Measurements from ENCODE around the gene HCAR3. TPM values are rescaled to one million over a fixed set of nuclear protein-coding genes. Genes with fewer than 3 reads are reported as not detected.
A peak's percentile ranks its signal among the peaks of the same experiment; 100 is the strongest.

Gene HCAR3
- total and polyA plus RNA-seq, 2 of the 13 experiments (the other 11 are each of a cell fraction or from before 2014, with no cell fraction given), result 0.11 to 12.8 TPM

- TF ChIP-seq TRAFD1 (CRISPR knock-in tag; IDR thresholded peaks at IDR 0.05; ENCODE audit: borderline replicate concordance) (no peak), ZNF136 (CRISPR knock-in tag; IDR thresholded peaks at IDR 0.05; ENCODE audit: low read depth) (no peak), CREB3 (CRISPR knock-in tag; IDR thresholded peaks at IDR 0.05) (no peak), NR2F6 (IDR thresholded peaks at IDR 0.05) (peak; percentile 45), NR2F6 (CRISPR knock-in tag; IDR thresholded peaks at IDR 0.05) (peak; percentile 68), EP300 (IDR thresholded peaks at IDR 0.05; ENCODE audit: low read depth in 2 of 2, low read length in 2 of 2) (peak in 1 of 2 experiments; percentile 75; a peak in 2 of 4 replicates), EP300 (CRISPR knock-in tag; IDR thresholded peaks at IDR 0.05; ENCODE audit: borderline replicate concordance) (no peak), HMGA1 (CRISPR knock-in tag; conservative IDR thresholded peaks at IDR 0.05) (no peak), SMARCE1 (IDR thresholded peaks at IDR 0.05; ENCODE audit: borderline replicate concordance) (no peak), RORA (CRISPR knock-in tag; IDR thresholded peaks at IDR 0.05) (no peak), SYNCRIP (IDR thresholded peaks at IDR 0.05; ENCODE audit: insufficient read depth, low read depth, low read length) (no peak), PRMT3 (CRISPR knock-in tag; IDR thresholded peaks at IDR 0.05; ENCODE audit: borderline replicate concordance, low read depth) (no peak), HNF4A (CRISPR knock-in tag; IDR thresholded peaks at IDR 0.05) (peak; percentile 94), ZFP41 (CRISPR knock-in tag; IDR thresholded peaks at IDR 0.05; ENCODE audit: borderline replicate concordance) (no peak), ZNF407 (CRISPR knock-in tag; IDR thresholded peaks at IDR 0.05; ENCODE audit: not compliant biosample characterization) (no peak), ZNF839 (CRISPR knock-in tag; IDR thresholded peaks at IDR 0.05; ENCODE audit: borderline replicate concordance) (no peak), SP4 (CRISPR knock-in tag; IDR thresholded peaks at IDR 0.05) (no peak), ZNF83 (CRISPR knock-in tag; IDR thresholded peaks at IDR 0.05; ENCODE audit: borderline replicate concordance) (no peak), FOXC1 (CRISPR knock-in tag; IDR thresholded peaks at IDR 0.05; ENCODE audit: borderline replicate concordance) (no peak)
Observed at GRCh38 chr12:122721057-122721545, 4.5 kb upstream of the HCAR3 start (continued).
